GM21737 (cell line): ENCODE measurements around the gene ABHD4.
"Not testable (repeated sequence)": the region's sequence is repeated elsewhere in the genome, so short reads cannot be mapped to it uniquely, and the experiment has no call there.

Experiments
- ATAC-seq: cut with Tn5 transposase; IDR thresholded peaks from one replicate; pipeline ENCODE4 v1.9.1; 2021; ENCODE audit warnings: mild to moderate bottlenecking, moderate library complexity; ENCODE audit not compliant: unreplicated experiment

Gene ABHD4

GRCh38 chr14:22561661-22562579, 36.2 kb upstream of the ABHD4 start:
- no peak for ATAC-seq

GRCh38 chr14:22563987-22564386, 34.1 kb upstream of the ABHD4 start:
- ATAC-seq: no peak

- ATAC-seq: no peak
These were observed 33.6 kb upstream of the ABHD4 start for GRCh38 chr14:22564463-22564862.

DNA sequence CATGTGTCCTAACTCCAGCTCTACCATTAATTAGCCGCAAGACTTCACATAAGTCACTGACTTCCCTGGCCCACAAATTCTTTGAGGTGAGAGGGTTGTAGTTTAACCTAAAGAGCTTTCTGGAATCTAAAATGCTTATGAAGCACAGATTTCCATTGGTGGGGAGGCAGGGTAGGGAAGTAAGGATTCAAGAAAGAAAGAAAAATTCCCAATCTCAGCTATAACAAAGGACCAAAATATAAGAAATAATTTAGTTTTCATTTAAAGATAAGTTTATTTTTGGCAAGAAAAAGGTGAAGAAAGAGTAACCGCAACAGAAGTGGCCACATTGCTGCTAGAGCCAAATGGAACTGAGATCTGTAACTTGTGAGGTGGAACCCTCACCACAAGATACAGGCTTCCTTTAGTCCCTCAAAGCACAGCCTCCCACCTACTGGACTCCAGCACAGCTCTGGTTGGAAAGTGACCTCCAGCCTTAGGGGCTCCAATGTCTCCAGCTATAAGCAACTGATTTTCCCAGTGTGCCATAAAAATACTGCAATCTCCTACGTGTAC, 32.6 kb upstream of the ABHD4 start:
- no peak for ATAC-seq

DNA sequence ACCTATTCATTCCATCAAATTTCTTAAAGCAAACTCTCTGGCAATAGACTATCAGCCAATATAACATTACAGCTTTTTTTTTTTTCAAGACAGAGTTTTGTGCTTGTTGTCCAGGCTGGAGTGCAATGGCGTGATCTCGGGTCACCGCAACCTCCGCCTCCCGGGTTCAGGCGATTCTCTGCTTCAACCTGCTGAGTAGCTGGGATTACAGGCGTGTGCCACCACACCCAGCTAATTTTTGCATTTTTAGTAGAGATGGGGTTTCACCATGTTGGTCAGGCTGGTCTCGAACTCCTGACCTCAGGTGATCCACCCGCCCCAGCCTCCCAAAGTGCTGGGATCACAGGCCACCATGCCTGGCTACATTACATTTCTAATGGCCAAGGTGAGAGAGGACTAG, 31.8 kb upstream of the ABHD4 start:
- ATAC-seq: not testable (repeated sequence)

DNA sequence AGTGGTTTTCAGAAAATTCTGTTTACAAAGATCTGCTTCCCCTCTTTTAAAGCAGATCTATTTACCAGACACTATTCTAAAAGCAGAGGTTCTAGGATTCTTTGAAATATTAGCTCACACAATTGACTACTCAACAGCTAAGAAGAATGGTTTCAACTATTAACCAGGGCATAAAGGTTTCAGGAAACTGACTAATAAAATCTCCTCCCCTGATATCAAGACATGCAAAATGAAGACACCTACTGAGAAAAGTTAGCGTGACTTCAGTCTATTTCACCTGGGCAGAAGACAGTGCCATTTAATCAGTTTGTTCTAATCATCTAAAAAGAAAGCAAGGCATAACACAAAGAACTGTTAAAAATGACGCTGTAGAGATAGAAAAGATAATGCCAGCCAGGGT, 31.3 kb upstream of the ABHD4 start:
- no peak for ATAC-seq

- ATAC-seq: no peak
These were observed 30.7 kb upstream of the ABHD4 start for GRCh38 chr14:22567437-22567836.

GRCh38 chr14:22569106-22569736, 28.9 kb upstream of the ABHD4 start:
- ATAC-seq: no peak

- ATAC-seq: no peak
These were observed 28.4 kb upstream of the ABHD4 start for GRCh38 chr14:22569737-22570131.

GRCh38 chr14:22570132-22570949, 27.8 kb upstream of the ABHD4 start:
- peak; percentile 74 for ATAC-seq

DNA sequence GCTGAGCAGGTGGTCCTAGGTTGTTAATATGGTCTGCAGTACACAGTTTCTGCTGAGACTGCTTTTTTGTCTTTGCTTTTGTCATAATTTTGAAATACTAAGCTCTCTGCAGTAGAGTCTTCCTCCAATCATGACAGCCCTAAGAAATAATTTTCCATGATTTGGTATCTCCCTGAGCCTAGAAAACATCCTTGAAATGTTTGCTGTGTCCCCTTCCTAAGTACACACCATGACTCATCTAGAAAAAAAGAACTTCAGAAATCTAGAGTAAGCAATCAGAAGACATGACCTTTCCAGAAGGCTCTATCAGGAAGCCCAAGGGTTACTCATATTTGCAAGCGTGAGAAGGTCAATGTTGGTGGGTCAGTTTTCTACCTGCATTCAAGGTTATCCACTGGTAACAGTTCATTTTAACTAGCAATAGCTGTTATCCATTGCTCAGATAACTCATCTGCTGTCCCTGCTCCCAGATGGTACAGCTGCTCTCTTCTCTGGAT, 25.5 kb upstream of the ABHD4 start:
- no peak for ATAC-seq

GRCh38 chr14:22573804-22574203, 24.3 kb upstream of the ABHD4 start:
- no peak for ATAC-seq

DNA sequence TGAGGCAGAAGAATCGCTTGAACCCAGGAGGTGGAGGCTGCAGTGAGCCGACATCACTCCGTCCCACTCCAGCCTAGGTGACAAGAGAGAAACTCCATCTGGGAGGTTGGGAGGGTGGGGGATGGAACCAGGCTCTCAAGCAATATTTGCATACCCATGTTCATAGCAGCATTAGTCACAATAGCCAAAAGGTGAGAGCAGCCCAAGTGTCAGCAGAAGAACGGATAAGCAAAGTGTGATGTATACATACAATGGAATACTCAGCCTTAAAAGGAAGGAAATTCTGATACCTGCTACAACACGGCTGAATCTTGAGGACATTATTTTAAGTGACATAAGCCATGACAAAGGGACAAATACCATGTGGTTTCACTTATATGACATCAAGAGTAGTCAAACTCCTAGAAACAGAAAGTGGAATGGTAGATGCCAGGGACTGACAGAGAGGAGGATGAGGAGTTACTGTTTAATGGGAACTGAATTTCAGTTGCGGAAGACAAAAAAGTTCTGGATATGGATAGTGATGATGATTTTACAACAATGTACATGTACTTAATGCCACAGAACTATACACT, 20.7 kb upstream of the ABHD4 start:
- no peak for ATAC-seq

- ATAC-seq: no peak
These were observed 18.9 kb upstream of the ABHD4 start for GRCh38 chr14:22579236-22579635.

- no peak for ATAC-seq
These were observed 18.2 kb upstream of the ABHD4 start for GRCh38 chr14:22579881-22580280.

- no peak for ATAC-seq
These were observed 17.5 kb upstream of the ABHD4 start for GRCh38 chr14:22580625-22581024.

GRCh38 chr14:22583994-22584393, 14.1 kb upstream of the ABHD4 start:
- no peak for ATAC-seq

- no peak for ATAC-seq
These were observed 10.9 kb upstream of the ABHD4 start for GRCh38 chr14:22587247-22587646.

GRCh38 chr14:22587677-22588422, 10.2 kb upstream of the ABHD4 start:
- ATAC-seq: not testable (repeated sequence)

DNA sequence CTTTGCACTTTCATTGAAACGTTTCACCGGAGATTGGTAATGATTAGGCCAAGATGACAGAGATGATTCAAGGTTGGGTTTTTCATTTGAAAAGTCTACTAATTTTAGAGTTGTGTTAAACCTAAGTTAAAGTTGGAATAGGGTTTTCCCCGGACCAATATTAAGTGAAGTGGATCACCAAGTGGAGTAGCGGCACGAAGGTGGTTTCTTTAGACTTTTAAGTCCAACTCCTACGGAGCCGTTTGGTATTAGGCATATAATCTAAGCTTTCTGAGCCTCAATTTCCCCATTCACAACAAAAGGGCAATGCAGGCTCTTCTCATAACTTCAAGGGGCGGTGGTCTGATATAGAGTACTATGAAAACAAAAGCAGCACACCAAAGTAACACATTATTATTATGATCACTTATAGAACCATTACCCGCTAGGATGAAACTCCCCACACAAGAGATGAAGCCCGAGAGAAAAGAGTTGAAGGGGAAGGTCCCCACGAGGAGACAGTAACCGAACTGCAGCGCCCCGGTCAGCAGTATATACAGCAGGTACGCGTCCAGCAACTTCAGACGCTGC, 9.5 kb upstream of the ABHD4 start:
- no peak for ATAC-seq
